GM18505 (cell line): ENCODE measurements around the gene WDFY4.

ENCODE experiments used
- ATAC-seq: cut with Tn5 transposase; IDR thresholded peaks from one replicate; pipeline ENCODE4 v1.9.1; 2021; ENCODE audit not compliant: unreplicated experiment
- POLR2A ChIP-seq: IDR thresholded peaks from 4 replicates; pipeline ENCODE4 v1.6.1; 2011; ENCODE audit warnings: borderline replicate concordance; ENCODE audit not compliant: insufficient read depth, insufficient read length; ENCODE audit errors: extremely low read depth

Gene WDFY4

DNA sequence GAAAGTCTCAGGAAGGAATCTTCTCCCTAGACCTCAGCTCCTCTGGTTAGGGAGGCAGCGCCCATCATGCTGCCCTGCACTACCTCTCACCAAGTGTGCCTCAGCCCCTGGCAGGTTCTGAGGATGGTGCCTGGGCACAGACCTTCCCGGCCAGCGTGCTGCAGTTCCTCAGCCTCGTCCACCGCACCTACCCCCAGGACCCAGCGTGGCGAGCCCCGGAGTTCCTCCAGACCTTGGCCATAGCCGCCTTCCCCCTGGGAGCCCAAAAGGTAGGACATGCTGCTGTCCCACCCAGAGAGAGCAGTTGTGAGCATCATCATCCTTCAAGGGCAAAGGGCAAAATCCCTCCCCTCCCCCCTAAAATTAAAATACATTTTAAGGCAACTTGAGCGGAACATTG lies 132.5 kb downstream of the WDFY4 start:
- no peak for ATAC-seq
- no peak for TF ChIP-seq POLR2A

GRCh38 chr10:48818081-48818480 lies 133.4 kb downstream of the WDFY4 start:
- no peak for ATAC-seq
- TF ChIP-seq POLR2A = no peak

DNA sequence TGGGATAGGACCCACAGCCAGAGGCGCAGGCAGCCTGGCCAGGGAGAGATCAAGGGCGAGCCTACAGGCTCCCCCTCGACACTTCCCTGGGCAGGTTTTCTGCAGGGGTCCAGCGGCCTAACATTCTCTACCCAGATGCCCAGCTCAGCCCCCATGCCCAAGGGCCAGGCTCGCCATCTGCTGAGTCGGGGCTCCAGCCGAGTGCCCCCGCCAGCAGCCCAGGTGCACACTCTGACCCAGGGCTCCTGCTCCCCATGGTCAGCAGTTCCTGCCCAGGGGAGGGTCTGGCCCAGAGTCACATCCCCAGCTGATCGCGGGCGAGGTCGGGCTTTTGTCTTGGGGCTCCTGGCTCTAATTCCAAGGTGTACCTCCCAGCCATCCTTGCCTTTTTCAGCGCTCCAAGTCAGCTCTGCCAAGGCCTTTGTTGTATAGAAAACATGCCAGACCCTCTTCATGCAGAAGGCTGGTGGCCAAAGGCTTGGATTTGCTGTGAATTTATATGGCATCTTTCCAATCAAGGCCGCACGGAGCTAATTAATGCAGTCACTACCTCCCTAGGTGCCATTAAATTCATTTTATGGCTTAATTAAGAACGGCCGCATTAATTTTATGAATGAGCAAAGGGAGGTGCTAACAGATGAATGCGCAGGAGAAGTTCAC lies 134.3 kb downstream of the WDFY4 start:
- no peak for TF ChIP-seq POLR2A
- ATAC-seq = no peak

DNA sequence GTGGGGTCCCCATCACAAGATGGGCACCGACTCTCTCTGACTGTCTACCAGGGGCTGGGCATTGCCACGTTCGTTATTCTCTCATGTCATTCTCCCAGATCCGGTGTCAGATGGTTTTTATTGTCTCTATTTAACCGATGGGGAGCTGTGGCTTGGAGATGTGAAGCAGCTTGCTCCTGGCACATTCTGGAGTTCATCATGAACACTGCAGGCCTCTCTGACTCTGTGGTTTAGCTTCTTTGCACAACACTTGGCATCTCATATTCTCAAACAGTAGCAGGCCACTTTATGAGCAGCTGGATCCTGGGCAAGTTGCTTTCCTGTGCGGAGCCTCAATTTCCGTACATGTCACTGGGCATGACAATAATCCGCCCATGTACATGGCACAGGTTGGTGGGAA lies 135.1 kb downstream of the WDFY4 start:
- TF ChIP-seq POLR2A = no peak
- ATAC-seq = no peak

- no peak for TF ChIP-seq POLR2A
- ATAC-seq = no peak
These were observed 135.6 kb downstream of the WDFY4 start for GRCh38 chr10:48820231-48820630.

GRCh38 chr10:48820699-48821098 lies 136.0 kb downstream of the WDFY4 start:
- no peak for TF ChIP-seq POLR2A
- no peak for ATAC-seq

DNA sequence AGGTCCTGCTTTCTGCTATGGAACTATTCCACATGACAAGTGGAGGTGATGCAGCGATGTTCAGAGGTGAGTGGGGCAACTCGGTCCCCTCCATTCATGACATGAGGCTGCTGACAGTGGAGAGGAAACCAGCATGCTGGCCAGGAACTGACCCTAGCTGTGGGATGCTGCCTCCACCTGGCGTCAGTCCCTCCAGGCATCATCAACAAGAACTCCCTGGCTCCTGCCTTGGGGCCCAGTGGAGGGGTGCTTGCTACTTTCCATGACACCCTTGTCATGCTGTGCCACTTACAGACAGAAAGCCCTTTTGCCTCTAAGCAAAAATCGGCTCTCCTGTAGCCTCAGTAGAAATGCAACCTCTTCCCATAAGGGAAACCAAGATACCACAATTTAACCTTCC lies 136.4 kb downstream of the WDFY4 start:
- ATAC-seq = no peak
- no peak for TF ChIP-seq POLR2A

- TF ChIP-seq POLR2A = no peak
- ATAC-seq = no peak
These were observed 137.0 kb downstream of the WDFY4 start for GRCh38 chr10:48821692-48822091.

DNA sequence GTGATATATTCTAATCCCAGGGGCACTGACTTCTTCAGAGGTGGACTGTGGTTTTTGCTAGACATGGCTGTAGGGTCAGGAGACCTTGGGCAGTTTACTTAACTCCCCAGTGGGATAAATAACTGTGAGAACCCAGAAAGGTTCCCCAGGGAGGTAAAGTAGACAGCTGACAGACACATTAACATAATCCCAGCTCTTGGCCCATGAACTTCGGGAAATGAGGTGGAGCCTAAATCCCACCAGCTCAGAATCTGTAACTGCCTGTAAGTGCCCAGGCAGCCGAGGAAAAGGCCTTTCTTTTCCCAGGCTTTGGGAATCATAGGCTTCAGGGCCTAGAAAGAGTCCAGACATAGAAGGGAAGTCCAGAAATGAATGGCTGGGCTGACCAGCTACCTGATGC lies 149.0 kb downstream of the WDFY4 start:
- no peak for ATAC-seq
- TF ChIP-seq POLR2A = no peak

- no peak for ATAC-seq
- TF ChIP-seq POLR2A = no peak
These were observed 149.7 kb downstream of the WDFY4 start for GRCh38 chr10:48834189-48834965.

DNA sequence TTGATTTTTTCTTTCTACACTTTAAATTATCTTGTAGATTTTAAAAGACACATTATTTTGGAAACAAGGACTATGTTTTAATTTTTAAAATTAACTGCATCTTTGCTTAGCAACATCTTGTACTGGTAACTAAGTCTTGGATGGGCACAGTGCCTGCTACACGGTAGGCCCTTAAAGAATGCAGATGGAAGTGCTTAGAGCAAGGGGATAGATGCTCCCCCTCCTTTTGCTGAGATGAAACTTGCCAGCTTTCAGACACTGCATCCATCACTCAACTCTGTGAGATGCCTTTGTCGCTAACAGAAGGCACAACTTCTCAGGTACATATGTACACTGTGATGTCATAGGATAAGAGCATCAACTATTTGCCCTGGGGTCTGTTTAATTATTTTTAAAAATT lies 151.1 kb downstream of the WDFY4 start:
- ATAC-seq = no peak
- TF ChIP-seq POLR2A = no peak

DNA sequence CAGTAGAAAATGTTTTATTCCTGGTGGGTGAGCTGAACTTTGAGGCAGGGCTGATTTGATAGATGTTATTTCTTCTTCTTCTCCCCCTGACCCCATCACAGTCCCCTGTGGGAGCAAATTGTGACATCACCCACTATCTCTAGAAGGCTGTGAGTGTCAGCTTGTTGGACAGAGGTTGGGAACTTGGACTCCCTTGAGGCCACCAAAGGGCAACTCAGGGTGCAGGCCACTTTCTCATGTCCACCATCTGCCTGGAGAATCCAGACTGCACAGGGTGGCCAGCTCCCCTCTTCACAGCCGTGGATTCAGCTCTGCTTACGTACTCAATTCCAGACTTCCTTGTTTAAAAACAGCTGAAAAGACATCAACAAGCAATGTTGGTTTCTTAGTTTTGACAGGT lies 151.9 kb downstream of the WDFY4 start:
- no peak for ATAC-seq
- TF ChIP-seq POLR2A = no peak

- TF ChIP-seq POLR2A = no peak
- no peak for ATAC-seq
These were observed 154.2 kb downstream of the WDFY4 start for GRCh38 chr10:48838834-48839233.
